DND-41 (cell line): ENCODE results near the gene ASXL1.

Experiments used
- ATAC-seq: fragments of 200-7000 bp; cut with Tn5 transposase; 3 replicates; pipeline ENCODE4 v1.9.1; 2021; ENCODE audit warnings: low read depth; ENCODE audit not compliant: insufficient read depth
- DNase-seq: peaks from one replicate; pipeline ENCODE4 v3.0.0-alpha.2; 2020
- H2AFZ ChIP-seq: 2 replicates; pipeline ENCODE4 v1.6.0; 2012; ENCODE audit warnings: low read depth, low read length
- H3K27ac ChIP-seq: 2 replicates; pipeline ENCODE4 v1.5.1; 2012; ENCODE audit warnings: low read length, inconsistent platforms
- H3K27me3 ChIP-seq: fragments of 200-600 bp; sonication (generic); 2 replicates; pipeline ENCODE4 v1.6.0; 2012; ENCODE audit warnings: low read length, mild to moderate bottlenecking, inconsistent platforms; ENCODE audit not compliant: insufficient read depth, poor library complexity
- H3K36me3 ChIP-seq: 2 replicates; pipeline ENCODE4 v1.5.1; 2012; ENCODE audit warnings: low read length, inconsistent platforms; ENCODE audit not compliant: insufficient read depth
- H3K4me1 ChIP-seq: 2 replicates; pipeline ENCODE4 v1.5.1; 2012; ENCODE audit warnings: mild to moderate bottlenecking, low read length; ENCODE audit not compliant: insufficient read depth
- H3K4me2 ChIP-seq: 2 replicates; pipeline ENCODE4 v1.6.0; 2012; ENCODE audit warnings: mild to moderate bottlenecking, moderate library complexity, low read length, inconsistent platforms; ENCODE audit not compliant: insufficient read depth
- H3K4me3 ChIP-seq, 2 experiments: fragments of 200-600 bp in 1 of 2; shearing (Covaris generic) in 1 of 2; 2 replicates each; pipeline ENCODE4 v1.5.1; 2012 to 2016; ENCODE audit warnings: inconsistent platforms in 2 of 2, low read length in 2 of 2, mild to moderate bottlenecking in 2 of 2, low read depth in 1 of 2, moderate library complexity in 1 of 2
- H3K79me2 ChIP-seq: 2 replicates; pipeline ENCODE4 v1.6.0; 2012; ENCODE audit warnings: low read length, inconsistent platforms; ENCODE audit not compliant: insufficient read depth
- H3K9ac ChIP-seq: 2 replicates; pipeline ENCODE4 v1.6.0; 2012; ENCODE audit warnings: low read depth, mild to moderate bottlenecking, inconsistent platforms, low read length, moderate library complexity
- H3K9me3 ChIP-seq: 2 replicates; pipeline ENCODE4 v1.5.1; 2012; ENCODE audit warnings: low read length, moderate library complexity, mild to moderate bottlenecking, inconsistent platforms; ENCODE audit not compliant: insufficient read depth, severe bottlenecking
- H4K20me1 ChIP-seq: 2 replicates; pipeline ENCODE4 v1.6.0; 2012; ENCODE audit warnings: low read length; ENCODE audit not compliant: insufficient read depth
- CTCF ChIP-seq: IDR thresholded peaks from 2 replicates; pipeline ENCODE4 v1.5.1; 2012; ENCODE audit warnings: borderline replicate concordance, low read length, moderate library complexity, mild to moderate bottlenecking; ENCODE audit not compliant: poor library complexity, severe bottlenecking; ENCODE audit errors: extremely low read depth
- EZH2 ChIP-seq: IDR thresholded peaks from 3 replicates; pipeline ENCODE4 v1.6.1; 2012; ENCODE audit warnings: borderline replicate concordance, low read depth, mild to moderate bottlenecking, moderate library complexity, low read length, inconsistent platforms; ENCODE audit not compliant: severe bottlenecking

The ASXL1 gene

GRCh38 chr20:32451682-32452461 lies 93.7 kb downstream of the ASXL1 start:
- Histone ChIP-seq H2AFZ (no peak overlapping the region), H3K9ac (no peak overlapping the region), H3K4me2 (no peak overlapping the region), H3K27ac (no peak overlapping the region; the same call in 1 of the 2 replicates), H3K4me3 (no peak overlapping the region), H4K20me1 (peaks cover 75% of the 10 kb centered on the region), H3K27me3 (no peaks in the 10 kb centered on the region), H3K79me2 (no peaks in the 10 kb centered on the region), H3K4me1 (no peaks in the 10 kb centered on the region), H3K36me3 (peaks cover 99% of the 10 kb centered on the region), H3K9me3 (no peaks in the 10 kb centered on the region)
- peak; percentile 52 for DNase-seq
- TF ChIP-seq CTCF (peak; percentile 14), EZH2 (no peak)
- peak; percentile 52 for ATAC-seq

- Histone ChIP-seq H3K4me3 (no peak overlapping the region), H3K27ac (peak overlapping the region; percentile 29; the same call in 1 of the 2 replicates), H3K4me2 (no peak overlapping the region), H3K27me3 (no peaks in the 10 kb centered on the region), H3K9me3 (no peaks in the 10 kb centered on the region), H4K20me1 (peaks cover 84% of the 10 kb centered on the region), H3K36me3 (peaks cover 88% of the 10 kb centered on the region), H3K79me2 (peaks cover 6% of the 10 kb centered on the region; the same call in 1 of the 2 replicates), H2AFZ (no peak overlapping the region), H3K9ac (no peak overlapping the region), H3K4me1 (no peaks in the 10 kb centered on the region)
- TF ChIP-seq CTCF (no peak), EZH2 (no peak)
- DNase-seq (no peak), ATAC-seq (no peak)
These were observed 94.8 kb downstream of the ASXL1 start for GRCh38 chr20:32452776-32453466.

DNA sequence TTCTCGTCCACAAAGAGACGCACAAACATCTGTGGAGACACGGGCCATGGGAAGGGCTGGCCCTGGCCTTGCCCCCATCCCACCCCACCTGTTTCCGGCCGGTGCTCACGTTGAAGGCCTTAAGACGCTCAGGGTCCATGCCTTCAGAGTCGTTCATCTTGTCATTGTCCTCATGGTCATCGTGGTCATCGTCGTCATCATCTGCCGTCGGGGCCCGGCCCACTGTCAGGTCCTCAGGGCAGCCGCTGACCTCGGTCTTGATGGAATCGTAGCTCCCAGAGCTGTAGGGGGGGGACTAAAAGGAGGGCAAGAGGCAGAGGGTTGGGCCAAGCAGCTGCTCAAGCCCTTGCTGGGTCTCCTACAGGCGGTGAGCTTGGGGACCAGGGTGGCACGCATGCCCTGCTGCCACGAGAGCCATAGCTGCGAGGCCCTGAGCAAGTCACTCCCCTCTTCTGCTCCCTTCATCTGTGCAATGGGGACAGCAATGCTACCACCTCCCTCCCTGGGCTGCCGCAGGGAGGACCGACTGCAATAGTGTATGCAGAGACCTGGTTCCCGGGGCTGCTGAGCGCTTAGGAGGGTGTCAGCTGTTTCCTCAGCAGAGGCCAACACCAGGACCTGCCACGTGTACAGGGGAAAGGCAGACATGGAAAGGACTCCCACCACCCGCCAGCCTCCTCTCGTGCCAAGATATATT lies 95.5 kb downstream of the ASXL1 start:
- H3K27ac ChIP-seq: no peak overlapping the region
- no peak for DNase-seq
- no peaks in the 10 kb centered on the region for H3K9me3 ChIP-seq
- H3K36me3 ChIP-seq: peaks cover 88% of the 10 kb centered on the region
- no peaks in the 10 kb centered on the region for H3K27me3 ChIP-seq
- peaks cover 13% of the 10 kb centered on the region for H3K79me2 ChIP-seq
- H3K4me1 ChIP-seq: no peaks in the 10 kb centered on the region
- H3K4me2 ChIP-seq: no peak overlapping the region
- no peak for ATAC-seq
- TF ChIP-seq EZH2 (no peak), CTCF (no peak)
- no peak overlapping the region for H2AFZ ChIP-seq
- H4K20me1 ChIP-seq: peaks cover 84% of the 10 kb centered on the region
- no peak overlapping the region for H3K4me3 ChIP-seq
- H3K9ac ChIP-seq: no peak overlapping the region
